Sigmoid colon (tissue), 4 donors: Measurements from ENCODE around the gene FAM120AOS.

ENCODE experiments used
- EP300 ChIP-seq, 4 donors: sonication (generic); formaldehyde crosslinking; IDR thresholded peaks; one replicate each; pipeline ENCODE4 v1.6.1; 2017; ENCODE audit warnings: antibody characterized with exemption in 4 of 4
- POLR2A ChIP-seq, 2 donors: fragments of 450-650 bp; IDR thresholded peaks; one replicate each; pipeline ENCODE4 v1.6.1; 2016; ENCODE audit warnings: antibody characterized with exemption in 2 of 2, mild to moderate bottlenecking in 2 of 2, moderate library complexity in 2 of 2
- POLR2AphosphoS5 ChIP-seq, 4 donors: sonication (generic); formaldehyde crosslinking; IDR thresholded peaks; one replicate each; pipeline ENCODE4 v1.6.1; 2017; ENCODE audit warnings: antibody characterized with exemption in 4 of 4
- TF ChIP-seq, protein P1 (sequence below), 4 experiments: fragments of 450-650 bp in 3 of 4; fragments of 200-600 bp in 1 of 4; IDR thresholded peaks; one replicate each; pipeline ENCODE4 v1.5.1; 2016 to 2019; ENCODE audit warnings: antibody characterized with exemption in 4 of 4, mild to moderate bottlenecking in 3 of 4, moderate library complexity in 2 of 4

DNA sequence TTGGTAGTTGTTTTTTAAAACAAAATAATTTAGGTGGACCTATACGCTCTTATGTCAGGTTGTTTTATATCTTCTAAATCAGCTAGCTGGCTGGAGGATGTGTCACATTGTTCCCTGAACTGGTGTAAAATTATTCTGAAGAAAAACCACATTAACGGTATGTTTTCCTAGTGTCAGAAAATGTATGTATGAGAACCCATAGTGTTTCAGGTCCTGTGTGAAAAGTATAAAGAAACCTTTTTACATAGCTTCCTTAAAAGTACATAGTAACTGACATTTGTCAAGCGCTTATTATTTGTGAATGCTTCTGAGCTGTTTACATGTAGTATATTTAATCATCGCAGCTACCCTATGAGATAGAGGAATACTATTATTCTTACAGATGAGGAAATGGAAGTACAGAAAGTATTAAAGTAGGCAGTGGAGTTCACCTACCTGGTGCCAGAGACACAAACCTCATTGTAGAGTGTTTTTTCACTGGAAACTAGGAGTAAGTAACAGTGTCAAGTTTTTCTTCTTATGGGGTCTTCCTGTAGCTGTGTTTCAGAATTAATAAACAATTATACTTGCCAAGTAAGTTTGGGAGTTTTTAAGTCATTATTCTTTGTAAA, 10.4 kb upstream of the FAM120AOS start:
- TF ChIP-seq, protein P1, sequence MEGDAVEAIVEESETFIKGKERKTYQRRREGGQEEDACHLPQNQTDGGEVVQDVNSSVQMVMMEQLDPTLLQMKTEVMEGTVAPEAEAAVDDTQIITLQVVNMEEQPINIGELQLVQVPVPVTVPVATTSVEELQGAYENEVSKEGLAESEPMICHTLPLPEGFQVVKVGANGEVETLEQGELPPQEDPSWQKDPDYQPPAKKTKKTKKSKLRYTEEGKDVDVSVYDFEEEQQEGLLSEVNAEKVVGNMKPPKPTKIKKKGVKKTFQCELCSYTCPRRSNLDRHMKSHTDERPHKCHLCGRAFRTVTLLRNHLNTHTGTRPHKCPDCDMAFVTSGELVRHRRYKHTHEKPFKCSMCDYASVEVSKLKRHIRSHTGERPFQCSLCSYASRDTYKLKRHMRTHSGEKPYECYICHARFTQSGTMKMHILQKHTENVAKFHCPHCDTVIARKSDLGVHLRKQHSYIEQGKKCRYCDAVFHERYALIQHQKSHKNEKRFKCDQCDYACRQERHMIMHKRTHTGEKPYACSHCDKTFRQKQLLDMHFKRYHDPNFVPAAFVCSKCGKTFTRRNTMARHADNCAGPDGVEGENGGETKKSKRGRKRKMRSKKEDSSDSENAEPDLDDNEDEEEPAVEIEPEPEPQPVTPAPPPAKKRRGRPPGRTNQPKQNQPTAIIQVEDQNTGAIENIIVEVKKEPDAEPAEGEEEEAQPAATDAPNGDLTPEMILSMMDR (IDR thresholded peaks at IDR 0.05), result no peak
- TF ChIP-seq POLR2AphosphoS5 (IDR thresholded peaks at IDR 0.05) (no peak), POLR2A (IDR thresholded peaks at IDR 0.05) (no peak), EP300 (IDR thresholded peaks at IDR 0.05) (no peak)
